Thyroid gland (tissue), 4 donors: ENCODE measurements around the gene SRPK3. TPM values are rescaled to one million over a fixed set of nuclear protein-coding genes. Genes with fewer than 3 reads are reported as not detected.

Source experiments
- DNase-seq, 2 donors: peaks; one replicate each; pipeline ENCODE4 v3.0.0-alpha.2; 2019
- H3K27ac ChIP-seq, 3 donors: fragments of 200-600 bp; sonication (generic); 1 replicate in 2 of 3; 2 replicates in 1 of 3; pipeline ENCODE4 v1.5.1; 2016 to 2019; ENCODE audit warnings: mild to moderate bottlenecking in 1 of 3, moderate library complexity in 1 of 3
- H3K27me3 ChIP-seq: fragments of 200-600 bp; sonication (generic); one replicate; pipeline ENCODE4 v1.5.1; 2019
- H3K36me3 ChIP-seq, 2 donors: fragments of 200-600 bp; sonication (generic); one replicate each; pipeline ENCODE4 v1.5.1; 2016 to 2019
- H3K4me1 ChIP-seq, 2 donors: fragments of 200-600 bp; sonication (generic); one replicate each; pipeline ENCODE4 v1.5.1; 2017 to 2019
- H3K4me3 ChIP-seq, 3 donors: fragments of 200-600 bp; sonication (generic); replicated peaks in 1 of 3; 1 replicate in 2 of 3; 2 replicates in 1 of 3; pipeline ENCODE4 v1.5.1; 2016; ENCODE audit warnings: mild to moderate bottlenecking in 1 of 3
- H3K9me3 ChIP-seq: fragments of 200-600 bp; sonication (generic); one replicate; pipeline ENCODE4 v1.5.1; 2017
- CTCF ChIP-seq, 6 experiments: fragments of 200-600 bp in 3 of 6; fragments of 450-650 bp in 3 of 6; sonication (generic) in 3 of 6; IDR thresholded peaks; one replicate each; pipeline ENCODE4 v1.5.1; 2016 to 2019; ENCODE audit warnings: antibody characterized with exemption in 6 of 6, mild to moderate bottlenecking in 2 of 6, inconsistent platforms in 1 of 6, moderate library complexity in 1 of 6
- POLR2A ChIP-seq, 2 donors: fragments of 450-650 bp; IDR thresholded peaks; one replicate each; pipeline ENCODE4 v1.6.1; 2017; ENCODE audit warnings: antibody characterized with exemption in 2 of 2, mild to moderate bottlenecking in 2 of 2, moderate library complexity in 1 of 2
- WGBS, 2 donors: methylation state at CpG; one replicate each; pipeline ENCODE4 v1.1.5; 2017; 5-methylcytosine and 5-hydroxymethylcytosine counted together
- intact Hi-C: fragments of 100-400 bp; cut with DNase I; formaldehyde crosslinking; loops from one replicate; pipeline ENCODE4 v1.15.1; 2023
- total RNA-seq, 4 donors: library from RNA; depleted of rRNA; stranded (reverse); fragments of >200 nt; gene quantifications; one replicate each; pipeline ENCODE4 v1.2.3, GENCODE V29; 2016

Gene SRPK3
- total RNA-seq, 4 donors from 2014 or later: 0.22 TPM; not detected in 3

- no peak for TF ChIP-seq CTCF (IDR thresholded peaks at IDR 0.05)
- no peak for TF ChIP-seq POLR2A (IDR thresholded peaks at IDR 0.05)
- intact Hi-C loops: no loop called here
- Histone ChIP-seq H3K27me3 (no peaks in the 10 kb centered on the region), H3K4me3 (no peak overlapping the region), H3K27ac (no peak overlapping the region), H3K4me1 (peaks cover 0 to 17% of the 10 kb centered on the region in 2 donors), H3K9me3 (no peaks in the 10 kb centered on the region), H3K36me3 (peaks cover 0 to 9% of the 10 kb centered on the region in 2 donors)
- DNase-seq: no peak
- WGBS, 2 donors: 89 to 91% methylated on average over 12 to 13 of the region's 17 CpGs
These were observed 10.4 kb downstream of the SRPK3 start for GRCh38 chrX:153791104-153791852.

- H3K36me3 ChIP-seq: peaks cover 0 to 2% of the 10 kb centered on the region in 2 donors
- no peaks in the 10 kb centered on the region for H3K9me3 ChIP-seq
- intact Hi-C loops: no loop called here
- H3K27ac ChIP-seq: no peak overlapping the region
- DNase-seq: no peak
- WGBS, 2 donors: 100% methylated on average over 2 to 4 of the region's 6 CpGs
- TF ChIP-seq POLR2A (IDR thresholded peaks at IDR 0.05): no peak
- no peak for TF ChIP-seq CTCF (IDR thresholded peaks at IDR 0.05)
- H3K27me3 ChIP-seq: no peaks in the 10 kb centered on the region
- peaks cover 0 to 17% of the 10 kb centered on the region in 2 donors for H3K4me1 ChIP-seq
- no peak overlapping the region for H3K4me3 ChIP-seq
These were observed 11.5 kb downstream of the SRPK3 start for GRCh38 chrX:153792368-153792767.

- no peak for DNase-seq
- WGBS, 2 donors: 13 to 23% methylated on average over 6 to 7 of the region's 7 CpGs
- no peak for TF ChIP-seq CTCF (IDR thresholded peaks at IDR 0.05)
- no peak for TF ChIP-seq POLR2A (IDR thresholded peaks at IDR 0.05)
- no peaks in the 10 kb centered on the region for H3K27me3 ChIP-seq
- H3K4me1 ChIP-seq: peaks cover 0 to 17% of the 10 kb centered on the region in 2 donors
- H3K36me3 ChIP-seq: peaks cover 0 to 4% of the 10 kb centered on the region in 2 donors
- H3K4me3 ChIP-seq: peak overlapping the region; percentile 36 to 57 (median 53)
- intact Hi-C loops: no loop called here
- H3K9me3 ChIP-seq: no peaks in the 10 kb centered on the region
- peak overlapping the region in 1 of 3 donors; percentile 85 for H3K27ac ChIP-seq
These were observed 12.4 kb downstream of the SRPK3 start for GRCh38 chrX:153793291-153793690.

- intact Hi-C loops: no loop called here
- no peaks in the 10 kb centered on the region for H3K27me3 ChIP-seq
- peak in 1 of 6 experiments; percentile 11 for TF ChIP-seq CTCF (IDR thresholded peaks at IDR 0.05)
- peak in 1 of 2 donors; percentile 61 for TF ChIP-seq POLR2A (IDR thresholded peaks at IDR 0.05)
- H3K4me1 ChIP-seq: peaks cover 0 to 17% of the 10 kb centered on the region in 2 donors
- peaks cover 3 to 4% of the 10 kb centered on the region in 2 donors for H3K36me3 ChIP-seq
- peak within 1 kb of the TSS; percentile 36 to 57 (median 53) for H3K4me3 ChIP-seq
- peak within 1 kb of the TSS; percentile 85 to 92 (median 86) for H3K27ac ChIP-seq
- whole genome bisulfite sequencing, 2 donors: 0% methylated on average over 7 of the region's 92 CpGs; no CpG with 5 or more reads in 1 of the 2 donors
- no peaks in the 10 kb centered on the region for H3K9me3 ChIP-seq
- peak; percentile 89 to 92 for DNase-seq
These were observed 13.4 kb downstream of the SRPK3 start, which contains the start of the genes IDH3G and SSR4 for GRCh38 chrX:153794018-153794896. Gene IDH3G (minus strand): TSS chrX:153794375. CDS start chrX:153794326, 49 bp downstream. Gene SSR4 (plus strand): TSS chrX:153794668. CDS start chrX:153794688, 20 bp downstream.
